NCI-H69 (cell line): ENCODE data around the gene WDR36.

ENCODE experiments used
- DNase-seq: peaks from one replicate; lab custom pipeline; 2025; lab: John Stamatoyannopoulos, UW

Gene WDR36

GRCh38 chr5:111092062-111092853 lies at the start of gene WDR36:
Gene WDR36, plus strand, starts transcription at chr5:111092348. Its CDS starts 109 bp downstream, at chr5:111092457.
- DNase-seq, result peak; percentile 97

GRCh38 chr5:111043712-111044506 lies 48.2 kb upstream of the WDR36 start:
- DNase-seq, result peak; percentile 55

GRCh38 chr5:111058064-111058463 lies 34.1 kb upstream of the WDR36 start:
- DNase-seq, result no peak

GRCh38 chr5:111060169-111060568 lies 32.0 kb upstream of the WDR36 start:
- no peak for DNase-seq

GRCh38 chr5:111061618-111062017 lies 30.5 kb upstream of the WDR36 start:
- DNase-seq, result no peak

- DNase-seq, result peak; percentile 66
Observed at GRCh38 chr5:111063709-111064322, 28.3 kb upstream of the WDR36 start.

- DNase-seq, result no peak
Observed at GRCh38 chr5:111066261-111066938, 25.7 kb upstream of the WDR36 start.

GRCh38 chr5:111068213-111068612 lies 23.9 kb upstream of the WDR36 start:
- no peak for DNase-seq

- DNase-seq, result no peak
Observed at GRCh38 chr5:111069839-111070238, 22.3 kb upstream of the WDR36 start.

GRCh38 chr5:111070272-111071134 lies 21.6 kb upstream of the WDR36 start:
- no peak for DNase-seq

- DNase-seq, result no peak
Observed at GRCh38 chr5:111071413-111071812, 20.7 kb upstream of the WDR36 start, which contains the start of gene TSLP. Gene TSLP, plus strand, starts transcription at chr5:111071713. Its CDS starts 178 bp downstream, at chr5:111071891.

- peak; percentile 72 for DNase-seq
Observed at GRCh38 chr5:111072949-111073682, 19.0 kb upstream of the WDR36 start.

- DNase-seq, result no peak
Observed at GRCh38 chr5:111074244-111074643, 17.9 kb upstream of the WDR36 start.

GRCh38 chr5:111075520-111075919 lies 16.6 kb upstream of the WDR36 start:
- no peak for DNase-seq

- DNase-seq, result no peak
Observed at GRCh38 chr5:111076091-111076490, 16.1 kb upstream of the WDR36 start.

- DNase-seq, result no peak
Observed at GRCh38 chr5:111077678-111078077, 14.5 kb upstream of the WDR36 start.

GRCh38 chr5:111079846-111080245 lies 12.3 kb upstream of the WDR36 start:
- DNase-seq, result no peak

GRCh38 chr5:111083323-111083722 lies 8.8 kb upstream of the WDR36 start:
- DNase-seq, result peak; percentile 90

GRCh38 chr5:111095982-111096381 lies 3.8 kb downstream of the WDR36 start:
- no peak for DNase-seq

GRCh38 chr5:111099058-111099778 lies 7.1 kb downstream of the WDR36 start:
- no peak for DNase-seq
